KOPT-K1 (cell line): ENCODE data around the gene CCDC190.
"Not testable (repeated sequence)": the region's sequence is repeated elsewhere in the genome, so short reads cannot be mapped to it uniquely, and the experiment has no call there.

Experiments used
- H3K27ac ChIP-seq: fragments of 200-600 bp; sonication (generic); 2 replicates; pipeline ENCODE4 v1.5.1; 2016; ENCODE audit warnings: antibody characterized with exemption, mild to moderate bottlenecking, low read depth, low read length; ENCODE audit not compliant: poor library complexity, severe bottlenecking
- H3K36me3 ChIP-seq: fragments of 200-600 bp; sonication (generic); 2 replicates; pipeline ENCODE4 v1.5.1; 2017; ENCODE audit warnings: antibody characterized with exemption, mild to moderate bottlenecking, low read length, moderate library complexity; ENCODE audit not compliant: insufficient read depth
- H3K9me3 ChIP-seq: fragments of 200-600 bp; sonication (generic); 2 replicates; pipeline ENCODE4 v1.5.1; 2017; ENCODE audit warnings: antibody characterized with exemption, low read length, mild to moderate bottlenecking; ENCODE audit not compliant: insufficient read depth, poor library complexity, severe bottlenecking

Gene CCDC190

GRCh38 chr1:162823771-162824525 lies 37.0 kb downstream of the CCDC190 start:
- no peak overlapping the region for H3K27ac ChIP-seq
- H3K9me3 ChIP-seq = no peaks in the 10 kb centered on the region
- no peaks in the 10 kb centered on the region for H3K36me3 ChIP-seq

- Histone ChIP-seq H3K36me3 (no peaks in the 10 kb centered on the region), H3K9me3 (no peaks in the 10 kb centered on the region), H3K27ac (no peak overlapping the region)
Measured at GRCh38 chr1:162823231-162823630, 37.7 kb downstream of the CCDC190 start.

DNA sequence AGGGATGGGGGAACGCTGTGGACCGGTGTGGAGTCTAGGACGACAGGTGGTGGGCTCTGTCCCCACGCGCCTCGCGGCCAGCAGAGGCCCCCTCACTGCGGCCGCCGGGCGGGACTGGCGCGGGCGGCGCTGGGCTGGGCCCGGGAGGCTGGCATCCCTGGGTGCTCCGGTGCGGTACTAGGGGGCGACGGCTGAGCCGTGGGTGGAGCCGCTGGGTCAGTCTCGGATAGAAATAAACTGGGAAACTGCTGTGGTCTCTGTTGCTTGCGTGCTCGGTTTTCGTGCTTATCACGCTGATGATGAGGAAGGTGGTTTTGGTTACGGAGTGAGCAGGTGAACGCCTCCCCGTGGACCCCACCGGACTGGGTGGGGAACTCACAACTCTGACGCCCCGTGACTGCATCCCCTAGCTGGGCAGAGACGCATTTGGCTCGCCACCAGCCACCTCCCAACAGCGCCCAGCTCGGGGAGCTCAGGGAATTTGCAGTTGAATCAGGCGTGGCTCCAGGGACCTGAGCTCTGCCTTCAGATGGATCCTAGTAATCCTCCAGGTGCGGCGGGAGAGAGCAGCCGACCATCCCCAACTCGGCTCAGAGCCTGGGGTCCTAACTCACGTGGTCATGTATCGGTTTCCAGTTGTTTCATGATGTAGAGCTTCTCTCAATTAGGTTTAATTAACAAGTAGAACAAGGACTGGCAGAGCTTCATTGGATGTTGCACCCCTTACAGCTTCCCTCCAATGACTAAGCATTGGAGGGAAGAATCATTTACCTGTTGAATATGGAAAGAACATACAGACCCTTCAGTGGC lies 38.4 kb downstream of the CCDC190 start:
- Histone ChIP-seq H3K27ac (no peak overlapping the region), H3K36me3 (no peaks in the 10 kb centered on the region), H3K9me3 (no peaks in the 10 kb centered on the region)

DNA sequence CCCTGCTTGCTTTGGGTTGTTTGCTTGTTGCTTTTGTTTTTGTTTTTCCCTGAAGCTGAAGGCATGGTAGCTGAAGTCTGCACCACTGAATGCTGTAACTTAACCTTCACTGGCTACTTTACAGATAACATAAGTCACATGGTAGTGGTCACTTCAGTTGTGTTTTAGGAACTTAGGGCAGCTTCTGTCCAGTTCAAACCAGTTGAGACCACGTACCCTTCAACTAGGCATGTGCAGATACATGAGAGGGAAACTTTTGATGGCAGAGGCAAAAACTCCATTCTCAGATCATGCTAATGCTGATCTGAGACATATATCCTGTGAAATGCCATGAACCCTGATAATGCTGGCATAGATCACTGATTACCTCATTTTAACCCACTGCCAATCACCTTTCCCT lies 42.3 kb downstream of the CCDC190 start:
- not testable (repeated sequence) for H3K27ac ChIP-seq, H3K9me3 ChIP-seq, H3K36me3 ChIP-seq

GRCh38 chr1:162818136-162818535 lies 42.8 kb downstream of the CCDC190 start:
- H3K27ac ChIP-seq, H3K9me3 ChIP-seq, H3K36me3 ChIP-seq: not testable (repeated sequence)

DNA sequence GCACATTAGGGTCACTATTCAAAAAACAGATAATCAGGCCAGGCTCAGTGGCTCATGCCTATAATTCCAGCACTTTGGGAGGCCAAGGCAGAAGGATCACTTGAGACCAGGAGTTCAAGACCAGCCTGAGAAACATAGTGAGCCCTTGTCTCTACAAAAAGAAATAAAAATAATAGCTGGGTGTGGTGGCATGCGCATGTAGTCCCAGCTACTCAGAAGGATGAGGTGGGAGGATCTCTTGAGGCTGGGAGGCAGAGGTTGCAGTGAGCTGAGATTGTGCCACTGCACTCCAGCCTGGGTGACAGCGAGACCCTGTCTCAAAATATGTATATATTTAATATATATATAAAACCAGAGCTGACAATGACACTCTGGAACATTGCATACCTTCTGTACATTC lies 48.6 kb downstream of the CCDC190 start:
- H3K9me3 ChIP-seq, H3K36me3 ChIP-seq, H3K27ac ChIP-seq: not testable (repeated sequence)

GRCh38 chr1:162807503-162807902 lies 53.5 kb downstream of the CCDC190 start:
- not testable (repeated sequence) for H3K27ac ChIP-seq, H3K9me3 ChIP-seq
- peaks cover 44% of the 10 kb centered on the region for H3K36me3 ChIP-seq
